NCI-H2227 (cell line): ENCODE results near the gene ZNF431.
"Not testable (repeated sequence)": the region's sequence is repeated elsewhere in the genome, so short reads cannot be mapped to it uniquely, and the experiment has no call there.

Experiments
- DNase-seq: peaks from one replicate; lab custom pipeline; 2025; ENCODE audit not compliant: unreplicated experiment; lab: John Stamatoyannopoulos, UW

The ZNF431 gene

DNA sequence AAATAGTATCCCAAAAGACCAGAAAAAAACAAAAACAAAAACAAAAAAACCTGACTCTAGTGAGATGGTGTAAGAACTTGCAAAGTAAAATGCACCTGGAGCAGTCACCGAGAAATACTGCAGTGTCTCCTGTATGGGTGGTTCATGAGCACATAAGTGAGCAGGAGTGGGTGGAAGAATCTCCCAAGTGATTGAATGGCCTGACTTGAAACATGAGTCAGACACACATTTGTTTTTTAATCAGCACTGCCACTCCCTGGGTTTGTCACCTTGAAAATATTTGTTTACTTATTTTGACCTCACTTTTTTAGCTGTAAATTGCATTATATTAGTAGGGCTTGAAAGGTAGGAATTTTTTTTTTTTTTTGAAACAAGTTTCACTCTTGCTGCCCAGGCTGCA is 2.0 kb downstream of the ZNF431 start:
- DNase-seq = no peak

DNA sequence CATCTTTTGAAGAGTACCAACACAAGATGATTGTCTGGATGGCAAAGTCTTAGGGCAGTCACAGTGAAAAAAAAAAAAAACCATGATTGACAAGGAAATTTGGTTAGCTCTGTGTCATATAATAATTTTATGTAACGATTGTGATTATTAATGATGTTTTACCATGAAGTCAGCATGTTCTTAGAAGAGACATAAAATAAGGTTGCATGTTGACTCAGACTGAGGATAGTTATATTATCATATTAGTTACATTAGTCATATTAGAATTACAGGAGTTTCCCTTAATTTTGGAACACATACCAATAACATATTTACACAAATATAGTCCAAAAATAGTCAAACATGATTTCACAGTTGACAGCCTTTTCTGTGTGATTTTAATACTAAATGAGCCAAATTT is 5.7 kb downstream of the ZNF431 start:
- no peak for DNase-seq

DNA sequence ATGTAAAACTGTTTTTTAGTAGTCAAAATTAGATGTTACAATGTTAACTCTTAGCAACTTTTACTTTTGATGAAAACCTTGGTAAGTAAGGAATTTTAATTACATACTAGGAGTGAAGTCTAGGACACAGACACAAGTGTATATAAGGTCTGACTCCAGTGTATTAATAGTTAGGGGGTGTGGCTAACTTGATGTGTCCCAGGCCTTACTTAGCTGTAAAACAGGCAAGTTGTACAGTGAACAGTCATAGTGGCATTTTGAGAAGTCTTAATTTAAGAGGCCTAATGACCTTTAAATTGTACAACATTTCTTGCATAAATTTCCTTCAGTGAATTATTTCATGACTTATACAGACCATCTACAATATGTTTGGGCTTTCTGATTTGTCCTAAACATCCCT is 6.8 kb downstream of the ZNF431 start:
- no peak for DNase-seq

DNA sequence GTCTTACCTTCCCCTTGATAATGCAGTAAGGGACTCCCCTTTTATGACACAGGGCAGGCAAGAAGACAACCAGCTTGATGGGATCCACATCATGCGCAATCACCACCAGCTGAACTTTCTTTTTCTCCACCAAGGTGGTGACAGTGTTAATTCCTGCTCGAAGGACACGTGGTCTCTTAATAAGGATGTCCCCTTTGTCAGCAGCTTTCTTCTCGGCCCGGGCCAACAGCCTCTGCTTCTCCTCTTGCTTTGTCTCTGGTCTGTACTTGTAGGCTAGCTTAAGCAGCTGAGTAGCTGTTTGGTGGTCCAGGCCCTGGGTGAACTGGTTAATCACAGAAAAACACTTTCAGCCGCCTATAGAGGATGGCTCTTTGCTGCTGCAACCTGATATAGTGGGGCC is 8.0 kb downstream of the ZNF431 start:
- DNase-seq = no peak

DNA sequence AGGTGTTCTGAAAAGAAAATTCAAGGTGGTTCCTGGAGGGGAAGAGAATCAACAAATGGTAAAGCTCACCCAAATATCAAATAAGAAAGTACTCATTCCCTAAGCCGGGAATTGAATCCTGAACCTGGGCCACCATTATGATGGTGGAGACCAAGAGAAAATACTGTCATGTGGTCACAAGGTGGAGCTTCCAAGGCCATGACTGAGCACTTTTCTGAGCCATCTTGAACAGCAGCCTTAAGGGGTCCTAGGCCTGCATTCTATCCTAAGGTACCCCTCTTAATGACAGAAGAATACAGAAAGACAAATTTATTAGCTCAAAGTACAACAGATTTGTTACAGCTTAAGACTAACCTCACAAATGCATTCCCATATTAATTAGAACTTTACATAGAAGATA is 9.6 kb downstream of the ZNF431 start:
- DNase-seq = no peak

DNA sequence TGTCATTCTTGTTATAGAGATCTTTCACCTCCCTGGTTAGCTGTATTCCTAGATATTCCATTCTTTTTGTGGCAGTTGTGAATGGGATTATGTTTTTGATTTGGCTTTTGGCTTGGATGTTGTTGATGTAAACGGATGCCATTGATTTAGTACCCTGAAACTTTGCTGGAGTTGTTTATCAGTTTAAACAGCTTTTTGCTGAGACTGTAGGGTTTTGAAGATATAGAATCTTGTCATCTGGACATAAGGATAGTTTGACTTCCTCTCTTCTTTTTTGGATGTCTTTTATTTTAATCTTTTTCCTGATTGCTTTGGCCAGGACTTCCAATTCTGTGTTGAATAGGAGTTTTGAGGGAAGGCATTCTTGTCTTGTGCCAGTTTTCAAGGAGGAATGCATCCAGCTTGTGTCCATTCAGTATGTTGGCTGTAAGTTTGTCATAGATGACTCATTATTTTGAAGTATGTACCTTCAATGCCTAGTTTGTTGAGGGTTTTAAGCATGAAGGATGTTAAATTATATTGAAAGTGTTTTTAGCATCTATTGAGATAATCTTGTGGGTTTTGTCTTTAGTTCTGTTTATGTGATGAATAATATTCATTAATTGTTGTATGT is 16.8 kb downstream of the ZNF431 start:
- DNase-seq = no peak

DNA sequence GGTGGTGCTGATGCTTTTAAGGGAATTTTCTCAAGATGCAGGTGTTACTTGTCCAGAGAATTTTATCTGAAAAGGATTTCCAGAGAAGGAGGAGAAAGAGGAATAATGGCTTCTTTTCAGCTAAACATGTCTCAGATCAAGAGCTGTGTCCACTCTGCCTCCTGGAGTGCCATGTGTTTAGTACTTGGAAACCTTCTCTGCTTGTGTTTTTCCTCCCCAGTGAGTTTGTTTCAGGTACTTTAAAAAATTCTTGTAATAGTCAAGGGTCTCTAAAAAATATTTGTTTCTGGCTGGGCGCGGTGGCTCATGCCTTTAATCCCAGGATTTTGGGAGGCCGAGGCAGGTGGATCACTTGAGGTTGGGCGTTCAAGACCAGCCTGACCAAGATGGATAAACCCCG is 22.7 kb downstream of the ZNF431 start:
- DNase-seq = no peak

DNA sequence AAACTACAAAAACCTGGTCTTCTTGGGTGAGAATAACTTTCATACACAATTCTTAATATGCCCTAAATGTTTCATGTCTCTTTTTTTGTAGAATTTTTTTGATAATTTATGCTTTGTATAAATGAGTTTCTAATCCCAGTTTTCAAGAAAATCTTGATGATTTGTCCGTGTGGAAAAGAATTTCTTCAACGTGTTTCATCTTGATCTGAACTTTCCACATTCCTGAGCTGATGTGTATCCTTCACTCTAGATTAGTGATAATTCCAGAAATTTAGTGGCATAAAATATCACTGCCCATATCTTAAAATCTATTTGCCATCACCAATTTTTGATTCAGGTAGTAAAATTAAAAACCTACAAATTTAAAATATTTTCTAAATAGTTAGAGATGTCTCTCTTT is 24.6 kb downstream of the ZNF431 start:
- no peak for DNase-seq

DNA sequence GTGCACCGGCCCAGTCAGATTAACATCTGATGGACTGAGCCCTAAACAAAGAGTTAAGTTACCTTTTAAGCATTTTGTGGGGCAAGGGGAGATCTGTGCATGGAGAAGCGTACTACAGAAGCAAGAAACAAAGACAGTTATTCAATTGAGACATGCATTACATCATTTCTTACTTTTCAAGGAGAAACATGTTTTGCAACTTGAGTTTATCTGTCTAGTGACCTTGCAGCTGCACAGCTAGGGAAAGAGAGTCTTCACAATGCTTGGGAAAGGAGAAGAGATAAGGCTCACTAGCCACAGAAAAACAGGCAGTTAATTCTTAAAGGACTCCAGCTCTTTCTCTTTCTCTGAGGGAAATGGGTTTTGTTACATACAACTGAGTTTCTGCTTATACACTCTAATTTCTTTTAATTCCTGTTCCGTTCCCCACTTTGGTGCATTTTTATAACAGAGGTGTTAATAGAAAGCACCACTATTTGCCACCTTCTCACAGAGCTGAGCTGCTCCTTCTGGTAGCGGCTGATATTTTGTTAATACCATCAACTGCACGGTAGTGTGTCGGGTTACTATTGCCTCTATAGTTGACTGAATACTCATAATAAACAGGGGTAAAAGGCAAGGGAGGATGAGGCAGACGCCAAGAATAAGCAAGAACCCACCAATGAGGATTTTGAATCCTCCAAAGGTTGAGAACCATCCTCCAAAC is 55.9 kb downstream of the ZNF431 start:
- no peak for DNase-seq

DNA sequence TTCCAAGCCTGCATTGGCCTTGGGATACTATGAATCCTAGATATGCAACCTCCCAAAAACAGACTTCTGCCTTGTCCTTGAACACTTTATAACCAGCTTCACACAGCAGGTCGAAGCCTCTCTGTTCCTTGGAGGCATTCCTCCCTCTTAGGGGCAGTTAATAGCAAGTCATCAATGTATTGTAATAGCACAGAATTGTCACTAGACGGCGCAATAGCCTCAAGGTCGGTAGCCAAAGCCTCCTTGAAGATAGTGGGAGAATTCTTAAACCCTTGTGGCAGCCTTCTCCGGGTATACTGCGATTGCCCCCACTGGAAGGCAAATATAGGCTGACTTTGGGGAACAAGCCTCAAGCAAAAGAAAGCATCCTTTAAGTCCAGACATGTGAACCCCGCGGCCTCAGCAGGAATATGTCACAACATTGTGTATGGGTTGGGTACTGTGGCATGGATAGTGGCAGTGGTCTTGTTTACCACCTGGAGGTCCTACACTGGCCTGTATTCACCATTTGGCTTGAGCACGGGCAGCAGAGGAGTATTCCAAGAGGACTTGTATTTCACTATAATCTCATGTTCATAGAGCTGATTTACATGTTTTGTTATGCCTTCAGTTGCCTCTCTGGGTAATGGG is 61.1 kb downstream of the ZNF431 start:
- DNase-seq = peak; percentile 5

DNA sequence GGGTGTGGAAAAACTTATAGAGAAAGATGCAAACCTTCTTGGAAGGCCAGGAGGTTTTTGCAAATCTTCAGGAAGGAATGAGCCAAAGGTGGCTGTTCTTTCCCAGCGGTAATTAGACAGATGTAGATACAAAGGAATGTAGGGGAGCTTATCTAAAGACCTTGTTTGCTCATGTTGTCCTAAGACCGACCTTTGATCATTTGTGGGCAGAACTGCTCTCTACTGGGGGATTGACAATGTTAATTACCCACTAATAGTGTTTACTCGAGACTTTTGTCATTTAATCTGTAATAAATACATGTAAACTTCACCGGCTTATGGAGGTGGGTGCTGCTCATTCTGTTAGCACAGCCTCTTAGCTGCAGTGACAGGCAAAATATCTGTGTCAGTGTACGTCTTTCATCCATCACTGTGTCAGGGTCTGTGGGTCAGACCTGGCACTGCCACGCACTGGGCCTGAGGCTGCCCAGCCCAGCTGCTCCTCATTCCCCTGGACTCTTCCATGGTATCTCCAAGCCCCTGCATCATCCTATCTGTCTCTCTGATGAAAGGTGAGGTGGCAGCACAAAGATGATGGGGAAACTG is 68.3 kb downstream of the ZNF431 start:
- DNase-seq = no peak

DNA sequence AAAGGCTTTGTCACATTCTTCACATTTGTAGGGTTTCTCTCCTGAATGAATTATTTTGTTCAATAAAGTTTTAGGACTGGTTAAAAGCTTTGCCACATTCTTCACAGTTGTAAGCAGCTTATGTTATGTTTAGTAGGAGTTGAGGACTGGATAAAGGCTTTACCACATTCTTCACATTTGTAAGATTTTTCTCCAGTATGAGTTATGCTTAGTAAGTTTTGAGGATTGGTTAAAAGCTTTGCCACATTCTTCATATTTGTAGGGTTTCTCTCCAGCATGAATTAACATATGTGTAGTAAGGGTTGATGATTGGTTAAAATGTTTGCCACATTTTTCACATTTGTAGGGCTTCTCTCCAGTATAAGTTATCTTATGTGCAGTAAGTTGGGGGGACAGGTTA is 79.9 kb downstream of the ZNF431 start:
- no peak for DNase-seq

DNA sequence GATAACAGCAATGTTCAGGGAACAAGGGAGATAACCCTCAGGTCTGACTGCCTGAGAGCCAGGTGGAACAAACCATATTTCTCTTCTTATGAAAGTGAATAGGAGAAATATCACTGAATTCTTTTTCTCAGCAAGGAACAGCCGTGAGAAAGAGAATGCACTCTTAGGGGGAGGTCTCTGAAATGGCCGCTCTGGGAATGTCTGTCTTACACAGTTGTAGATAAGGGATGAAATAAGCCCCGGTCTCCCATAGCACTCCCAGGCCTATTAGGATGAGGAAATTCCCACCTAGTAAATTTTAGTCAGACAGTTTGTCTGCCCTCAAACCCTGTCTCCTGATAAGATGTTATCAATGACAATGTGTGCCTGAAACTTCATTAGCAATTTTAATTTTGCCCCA is 88.1 kb downstream of the ZNF431 start:
- not testable (repeated sequence) for DNase-seq

DNA sequence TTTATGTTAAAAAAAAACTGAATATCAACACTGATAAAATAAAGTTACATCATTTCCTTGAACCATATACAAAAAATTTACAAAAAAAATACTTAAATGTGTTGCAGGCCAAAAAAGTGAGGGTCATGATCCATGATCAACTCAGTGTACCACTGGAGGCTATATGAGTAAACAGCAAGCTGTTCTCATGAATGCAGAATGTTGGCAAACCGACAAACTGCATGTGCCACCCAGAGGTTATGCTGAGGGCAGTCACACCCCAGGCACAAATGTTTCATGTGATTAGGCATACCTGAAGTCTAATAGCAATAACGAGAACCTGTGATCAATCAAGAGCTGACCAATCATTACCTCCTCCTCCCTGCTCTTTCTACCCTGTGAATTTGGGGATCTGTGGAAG is 91.9 kb downstream of the ZNF431 start:
- no peak for DNase-seq

DNA sequence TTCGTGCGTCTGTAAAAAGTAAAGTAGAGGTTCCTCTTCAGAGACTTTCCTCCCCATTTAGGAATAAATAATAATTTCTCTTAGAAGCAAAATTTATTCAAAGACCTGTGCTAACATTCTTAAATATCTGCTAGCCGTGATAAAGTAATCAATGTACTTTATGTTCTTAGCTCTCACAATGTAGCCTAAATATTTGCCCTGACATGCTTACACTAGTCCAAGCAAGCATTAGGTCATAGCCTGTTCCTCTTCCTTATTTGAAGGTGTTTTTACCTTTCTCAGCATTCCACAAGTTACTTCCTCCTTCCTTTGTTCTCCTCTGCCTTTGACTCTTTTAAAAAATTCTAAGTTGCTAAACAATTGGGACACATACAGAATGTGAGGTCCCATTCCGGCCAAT is 94.9 kb downstream of the ZNF431 start:
- not testable (repeated sequence) for DNase-seq

DNA sequence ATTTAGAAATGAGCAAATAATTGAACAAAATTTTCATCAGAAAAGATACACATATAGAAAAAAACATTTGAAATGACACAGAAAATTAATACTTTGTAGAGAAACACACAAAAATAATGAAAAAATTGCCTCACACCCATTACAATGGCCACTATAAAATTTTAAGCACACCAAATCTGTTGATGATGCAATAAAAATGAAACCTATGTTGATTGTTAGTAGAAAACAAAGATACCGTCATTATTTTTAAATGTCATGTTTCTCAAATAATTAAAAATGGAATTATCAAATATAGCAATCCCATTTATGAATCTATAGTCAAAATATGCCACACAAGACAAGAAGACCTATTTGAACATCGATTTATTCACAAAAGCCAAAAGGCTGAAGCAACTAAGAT is 96.8 kb downstream of the ZNF431 start:
- no peak for DNase-seq
